ENCODE measurements around the gene IL23A.

DNA sequence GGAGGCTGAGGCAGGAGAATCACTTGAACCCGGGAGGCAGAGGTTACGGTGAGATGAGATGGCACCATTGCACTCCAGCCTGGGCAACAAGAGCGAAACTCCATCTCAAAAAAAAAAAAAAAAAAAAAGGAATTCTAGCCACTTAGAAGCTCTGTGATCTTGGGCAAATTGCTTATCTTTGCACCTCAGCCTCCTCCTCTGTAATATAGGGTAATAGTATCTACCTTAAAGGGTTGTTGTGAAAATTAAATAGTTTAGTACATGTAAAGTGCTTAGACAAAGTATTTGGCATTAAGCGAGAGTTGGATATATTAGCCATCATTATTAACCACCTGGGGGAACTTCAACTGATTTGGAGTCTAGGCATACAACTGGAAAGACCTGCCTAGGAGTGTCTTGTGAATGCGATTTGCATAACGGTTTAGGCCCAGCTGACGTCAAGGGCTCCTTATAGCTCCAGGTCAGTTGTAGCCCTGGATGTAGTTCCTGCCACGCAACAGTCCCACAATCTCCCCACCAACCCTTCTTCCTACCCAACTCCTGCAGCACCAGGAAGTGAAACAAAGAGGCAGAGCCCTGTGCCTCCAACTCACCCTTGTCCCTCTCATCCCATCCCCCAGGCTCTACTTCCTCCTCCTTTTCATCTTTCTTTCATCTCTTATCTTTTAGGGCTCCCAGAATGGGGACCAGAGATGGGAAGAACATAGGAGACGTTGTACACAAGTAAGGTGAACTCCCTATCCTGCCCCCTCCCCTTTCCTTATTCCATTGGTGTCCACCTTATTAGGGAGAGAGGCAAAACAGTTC lies 2.1 kb upstream of the IL23A start:
- TF ChIP-seq POLR2AphosphoS5 (IDR thresholded peaks at IDR 0.05; ENCODE audit: low read depth, low read length) (no peak), SIN3A (IDR thresholded peaks at IDR 0.05; ENCODE audit: borderline replicate concordance, insufficient read depth, low read depth, low read length) (no peak)
- TF ChIP-seq, protein P1, sequence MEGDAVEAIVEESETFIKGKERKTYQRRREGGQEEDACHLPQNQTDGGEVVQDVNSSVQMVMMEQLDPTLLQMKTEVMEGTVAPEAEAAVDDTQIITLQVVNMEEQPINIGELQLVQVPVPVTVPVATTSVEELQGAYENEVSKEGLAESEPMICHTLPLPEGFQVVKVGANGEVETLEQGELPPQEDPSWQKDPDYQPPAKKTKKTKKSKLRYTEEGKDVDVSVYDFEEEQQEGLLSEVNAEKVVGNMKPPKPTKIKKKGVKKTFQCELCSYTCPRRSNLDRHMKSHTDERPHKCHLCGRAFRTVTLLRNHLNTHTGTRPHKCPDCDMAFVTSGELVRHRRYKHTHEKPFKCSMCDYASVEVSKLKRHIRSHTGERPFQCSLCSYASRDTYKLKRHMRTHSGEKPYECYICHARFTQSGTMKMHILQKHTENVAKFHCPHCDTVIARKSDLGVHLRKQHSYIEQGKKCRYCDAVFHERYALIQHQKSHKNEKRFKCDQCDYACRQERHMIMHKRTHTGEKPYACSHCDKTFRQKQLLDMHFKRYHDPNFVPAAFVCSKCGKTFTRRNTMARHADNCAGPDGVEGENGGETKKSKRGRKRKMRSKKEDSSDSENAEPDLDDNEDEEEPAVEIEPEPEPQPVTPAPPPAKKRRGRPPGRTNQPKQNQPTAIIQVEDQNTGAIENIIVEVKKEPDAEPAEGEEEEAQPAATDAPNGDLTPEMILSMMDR (IDR thresholded peaks at IDR 0.05), result no peak
